GM12878 (cell line): Measurements from ENCODE around the gene ZSCAN20. TPM values are rescaled to one million over a fixed set of nuclear protein-coding genes. Genes with fewer than 3 reads are reported as not detected.

ENCODE experiments used
- ATAC-seq: fragments of 200-7000 bp; cut with Tn5 transposase; 3 replicates; pipeline ENCODE4 v1.9.1; 2020; ENCODE audit warnings: mild to moderate bottlenecking, moderate library complexity
- BruUV-seq: library from RNA; stranded (reverse); fragments of 400-500 nt; replicated peaks from 2 replicates; lab custom pipeline; 2021; lab: Mats Ljungman, UMichigan
- CTCF ChIA-PET: fragments of 300-600 bp; sonication (Branson Sonifier 250); formaldehyde crosslinking; extraction: SDS; loops from one replicate; lab custom pipeline; 2021; ENCODE audit warnings: inconsistent platforms; lab: Yijun Ruan, JAX
- POLR2A ChIA-PET: fragments of 350-600 bp; formaldehyde crosslinking; extraction: SDS; loops from one replicate; lab custom pipeline; 2021; ENCODE audit warnings: inconsistent platforms; lab: Charles Lee
- RAD21 ChIA-PET: fragments of 300-600 bp; sonication (Branson Sonifier 250); formaldehyde crosslinking; loops from one replicate; lab custom pipeline; 2023; ENCODE audit warnings: antibody characterized with exemption; ENCODE audit not compliant: unreplicated experiment; lab: Charles Lee
- SMC1A ChIA-PET: fragments of 300-600 bp; sonication (Branson Sonifier 250); formaldehyde crosslinking; loops from one replicate; lab custom pipeline; 2023; ENCODE audit not compliant: unreplicated experiment, uncharacterized antibody; lab: Charles Lee
- DNase-seq: peaks from one replicate; pipeline ENCODE4 v3.0.0-alpha.2; 2011; ENCODE audit warnings: low read depth, low spot score
- FAIRE-seq: peaks from 3 replicates; lab custom pipeline; 2011; peaks lifted over from hg19 to GRCh38; lab: Jason Lieb, UNC
- H2AFZ ChIP-seq: 2 replicates; pipeline ENCODE4 v1.6.0; 2011; ENCODE audit warnings: low read depth, low read length, control low read depth; ENCODE audit not compliant: control insufficient read depth
- H3K27ac ChIP-seq: 2 replicates; pipeline ENCODE4 v1.5.1; 2011; ENCODE audit warnings: control low read depth; ENCODE audit not compliant: control insufficient read depth, insufficient read depth
- H3K27me3 ChIP-seq, 2 experiments: replicated peaks in 1 of 2; 2 replicates each; pipeline versions ENCODE4 v1.6.0 to v1.6.1; 2011; ENCODE audit warnings: low read length in 1 of 2; ENCODE audit not compliant: control insufficient read depth in 2 of 2, insufficient read depth in 2 of 2
- H3K36me3 ChIP-seq, 2 experiments: 2 replicates each; pipeline ENCODE4 v1.5.1; 2011; ENCODE audit warnings: low read length in 1 of 2; ENCODE audit not compliant: control insufficient read depth in 2 of 2, insufficient read depth in 2 of 2
- H3K4me1 ChIP-seq: 2 replicates; pipeline ENCODE4 v1.6.1; 2011; ENCODE audit warnings: mild to moderate bottlenecking, low read length, moderate library complexity, mixed read lengths; ENCODE audit not compliant: control insufficient read depth, insufficient read depth
- H3K4me2 ChIP-seq: 2 replicates; pipeline ENCODE4 v1.6.0; 2011; ENCODE audit warnings: control low read depth; ENCODE audit not compliant: control insufficient read depth, insufficient read depth
- H3K4me3 ChIP-seq: fragments of 200-600 bp; sonication (generic); 2 replicates; pipeline ENCODE4 v1.5.1; 2016
- H3K79me2 ChIP-seq: 2 replicates; pipeline ENCODE4 v1.6.0; 2011; ENCODE audit warnings: low read length; ENCODE audit not compliant: control insufficient read depth, insufficient read depth
- H3K9ac ChIP-seq: 2 replicates; pipeline ENCODE4 v1.8.0; 2011; ENCODE audit warnings: low read length, control low read depth, mixed read lengths; ENCODE audit not compliant: control insufficient read depth, insufficient read depth
- H3K9me3 ChIP-seq: replicated peaks from 3 replicates; pipeline ENCODE4 v1.5.1; 2011; ENCODE audit warnings: mild to moderate bottlenecking, low read length; ENCODE audit not compliant: control insufficient read depth, insufficient read depth
- H4K20me1 ChIP-seq: 2 replicates; pipeline ENCODE4 v1.6.0; 2011; ENCODE audit not compliant: control insufficient read depth, insufficient read depth
- CHD1 ChIP-seq: IDR thresholded peaks from 2 replicates; pipeline ENCODE4 v1.6.1; 2012; ENCODE audit warnings: low read depth, low read length, improper control_type of control experiment
- CREB1 ChIP-seq: IDR thresholded peaks from 2 replicates; pipeline ENCODE4 v1.6.1; 2012; ENCODE audit warnings: low read depth, mild to moderate bottlenecking, inconsistent platforms
- GABPA ChIP-seq: IDR thresholded peaks from 2 replicates; pipeline ENCODE4 v1.6.1; 2014; ENCODE audit warnings: antibody characterized with exemption, low read depth, mild to moderate bottlenecking, inconsistent platforms
- NRF1 ChIP-seq: conservative IDR thresholded peaks from 2 replicates; pipeline ENCODE4 v1.6.1; 2011; ENCODE audit warnings: mild to moderate bottlenecking, low read depth, low read length, improper control_type of control experiment
- SPI1 ChIP-seq: IDR thresholded peaks from 2 replicates; pipeline ENCODE4 v1.6.1; 2011; ENCODE audit warnings: low read depth, mild to moderate bottlenecking, low read length, moderate library complexity, borderline replicate concordance; ENCODE audit not compliant: insufficient read depth
- SREBF1 ChIP-seq: IDR thresholded peaks from 2 replicates; pipeline ENCODE4 v1.6.1; 2012; ENCODE audit warnings: mild to moderate bottlenecking, low read length
- WGBS: methylation state at CpG from one replicate; pipeline ENCODE4 v1.1.6; 2016; ENCODE audit warnings: low lambda C conversion rate; ENCODE audit not compliant: insufficient replicate concordance, insufficient coverage; ENCODE audit errors: missing lambda C conversion rate; 5-methylcytosine and 5-hydroxymethylcytosine counted together
- in situ Hi-C: fragments of 300-500 bp; cut with MboI; formaldehyde crosslinking; loops from 9 replicates; pipeline ENCODE4 v1.14.3; 2018; ENCODE audit warnings: mixed read lengths
- intact Hi-C: fragments of 100-400 bp; cut with micrococcal nuclease; formaldehyde crosslinking; loops from one replicate; pipeline ENCODE4 v1.14.2; 2022; ENCODE audit not compliant: unreplicated experiment
- polyA plus RNA-seq, 11 experiments: library from polyadenylated mRNA; depleted of rRNA in 4 of 11; unstranded in 6 of 11; stranded (reverse) in 5 of 11; fragments of >200 nt; fragmentation: Nextera tagmentation in 4 of 11; fragmentation: Illumina TruSeq in 1 of 11; extraction: Ambion mirVana in 4 of 11; extraction: Trizol in 1 of 11; gene quantifications; 1 replicate in 1 of 11; 2 replicates in 10 of 11; pipeline versions ENCODE4 v1.2.1 to v1.2.3, GENCODE V29; 2011 to 2016; ENCODE audit warnings: inconsistent platforms in 2 of 11, missing spikeins in 2 of 11, low read depth in 1 of 11
- total RNA-seq, 4 experiments: library from RNA; depleted of rRNA in 3 of 4; stranded (reverse); fragments of >200 nt in 3 of 4; fragmentation: Illumina TruSeq in 1 of 4; extraction: Trizol in 1 of 4; gene quantifications; 2 replicates each; pipeline versions ENCODE4 v1.2.1 to v1.2.3, GENCODE V29; 2013 to 2021
- TF ChIP-seq, protein P1 (sequence below): IDR thresholded peaks from 2 replicates; pipeline ENCODE4 v1.6.1; 2012; ENCODE audit warnings: mild to moderate bottlenecking, low read depth, low read length
- TF ChIP-seq, protein P2 (sequence below): fragments of 450-650 bp; IDR thresholded peaks from 2 replicates; pipeline ENCODE4 v1.6.1; 2017; ENCODE audit warnings: low read depth, mild to moderate bottlenecking, moderate library complexity

Gene ZSCAN20
- total and polyA plus RNA-seq, 10 of the 15 experiments (the other 5 are each of a cell fraction or from before 2014, with no cell fraction given), result 0.35 to 5.1 (median 2.4) TPM

DNA sequence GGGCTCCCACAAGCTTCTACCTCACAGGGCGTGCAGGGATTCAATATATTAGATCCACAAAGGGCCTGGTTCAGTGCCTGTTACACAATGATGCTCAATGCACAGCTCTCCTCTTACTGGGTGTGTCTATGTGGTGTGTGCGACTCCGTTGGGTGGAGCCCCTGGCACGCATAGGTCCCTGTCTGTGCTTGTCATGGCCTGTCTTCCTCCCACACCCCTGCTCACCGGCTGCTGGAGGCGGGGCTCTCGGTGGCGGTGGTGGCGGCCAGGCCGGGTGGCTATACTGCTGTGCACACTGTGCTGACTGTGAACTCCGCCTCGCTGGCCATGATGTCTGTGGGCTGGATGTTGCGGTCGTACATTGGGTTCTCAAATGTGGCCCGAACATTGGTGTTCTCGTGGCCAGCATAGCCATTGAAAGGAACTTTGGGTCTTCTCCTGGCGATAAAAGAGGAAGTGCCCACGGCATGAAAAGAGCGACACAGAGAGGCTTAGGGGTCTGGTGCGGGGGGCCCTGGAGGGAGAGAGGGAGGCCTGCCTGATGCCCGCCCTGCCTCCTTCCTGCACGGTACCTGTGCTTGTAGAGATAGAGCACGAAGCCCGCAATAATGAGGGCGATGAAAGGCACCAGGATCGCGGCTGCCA, 46.9 kb downstream of the ZSCAN20 start:
- TF ChIP-seq CHD1 (no peak), SREBF1 (no peak), CREB1 (no peak), SPI1 (peak; percentile 43; the same call in 1 of the 2 replicates), GABPA (no peak), NRF1 (no peak)
- TF ChIP-seq, protein P1, sequence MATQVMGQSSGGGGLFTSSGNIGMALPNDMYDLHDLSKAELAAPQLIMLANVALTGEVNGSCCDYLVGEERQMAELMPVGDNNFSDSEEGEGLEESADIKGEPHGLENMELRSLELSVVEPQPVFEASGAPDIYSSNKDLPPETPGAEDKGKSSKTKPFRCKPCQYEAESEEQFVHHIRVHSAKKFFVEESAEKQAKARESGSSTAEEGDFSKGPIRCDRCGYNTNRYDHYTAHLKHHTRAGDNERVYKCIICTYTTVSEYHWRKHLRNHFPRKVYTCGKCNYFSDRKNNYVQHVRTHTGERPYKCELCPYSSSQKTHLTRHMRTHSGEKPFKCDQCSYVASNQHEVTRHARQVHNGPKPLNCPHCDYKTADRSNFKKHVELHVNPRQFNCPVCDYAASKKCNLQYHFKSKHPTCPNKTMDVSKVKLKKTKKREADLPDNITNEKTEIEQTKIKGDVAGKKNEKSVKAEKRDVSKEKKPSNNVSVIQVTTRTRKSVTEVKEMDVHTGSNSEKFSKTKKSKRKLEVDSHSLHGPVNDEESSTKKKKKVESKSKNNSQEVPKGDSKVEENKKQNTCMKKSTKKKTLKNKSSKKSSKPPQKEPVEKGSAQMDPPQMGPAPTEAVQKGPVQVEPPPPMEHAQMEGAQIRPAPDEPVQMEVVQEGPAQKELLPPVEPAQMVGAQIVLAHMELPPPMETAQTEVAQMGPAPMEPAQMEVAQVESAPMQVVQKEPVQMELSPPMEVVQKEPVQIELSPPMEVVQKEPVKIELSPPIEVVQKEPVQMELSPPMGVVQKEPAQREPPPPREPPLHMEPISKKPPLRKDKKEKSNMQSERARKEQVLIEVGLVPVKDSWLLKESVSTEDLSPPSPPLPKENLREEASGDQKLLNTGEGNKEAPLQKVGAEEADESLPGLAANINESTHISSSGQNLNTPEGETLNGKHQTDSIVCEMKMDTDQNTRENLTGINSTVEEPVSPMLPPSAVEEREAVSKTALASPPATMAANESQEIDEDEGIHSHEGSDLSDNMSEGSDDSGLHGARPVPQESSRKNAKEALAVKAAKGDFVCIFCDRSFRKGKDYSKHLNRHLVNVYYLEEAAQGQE, result no peak
- TF ChIP-seq, protein P2, sequence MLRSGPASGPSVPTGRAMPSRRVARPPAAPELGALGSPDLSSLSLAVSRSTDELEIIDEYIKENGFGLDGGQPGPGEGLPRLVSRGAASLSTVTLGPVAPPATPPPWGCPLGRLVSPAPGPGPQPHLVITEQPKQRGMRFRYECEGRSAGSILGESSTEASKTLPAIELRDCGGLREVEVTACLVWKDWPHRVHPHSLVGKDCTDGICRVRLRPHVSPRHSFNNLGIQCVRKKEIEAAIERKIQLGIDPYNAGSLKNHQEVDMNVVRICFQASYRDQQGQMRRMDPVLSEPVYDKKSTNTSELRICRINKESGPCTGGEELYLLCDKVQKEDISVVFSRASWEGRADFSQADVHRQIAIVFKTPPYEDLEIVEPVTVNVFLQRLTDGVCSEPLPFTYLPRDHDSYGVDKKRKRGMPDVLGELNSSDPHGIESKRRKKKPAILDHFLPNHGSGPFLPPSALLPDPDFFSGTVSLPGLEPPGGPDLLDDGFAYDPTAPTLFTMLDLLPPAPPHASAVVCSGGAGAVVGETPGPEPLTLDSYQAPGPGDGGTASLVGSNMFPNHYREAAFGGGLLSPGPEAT, result no peak
- ChIA-PET SMC1A (no interaction called here), POLR2A (no interaction called here), RAD21 (no interaction called here), CTCF (interaction anchor here (1.0 kb wide), 1 partner anchor 93 kb away, joined by 3 read pairs; no protein-coding TSS in a partner anchor)
- H3K27ac ChIP-seq, result no peak overlapping the region
- no peaks in the 10 kb centered on the region for H3K36me3 ChIP-seq
- no peak overlapping the region for H3K4me3 ChIP-seq
- no peak for ATAC-seq
- H4K20me1 ChIP-seq, result no peaks in the 10 kb centered on the region
- H3K9me3 ChIP-seq, result no peaks in the 10 kb centered on the region
- no TSS peak for BruUV-seq
- H3K4me2 ChIP-seq, result no peak overlapping the region
- peaks cover 0 to 3% of the 10 kb centered on the region in 2 experiments for H3K27me3 ChIP-seq
- intact Hi-C loops, result no loop called here
- H3K79me2 ChIP-seq, result no peaks in the 10 kb centered on the region
- 65% methylated on average over 27 of the region's 27 CpGs for WGBS
- no peak overlapping the region for H3K9ac ChIP-seq
- H2AFZ ChIP-seq, result no peak overlapping the region
- no peak for FAIRE-seq
- H3K4me1 ChIP-seq, result no peaks in the 10 kb centered on the region
- in situ Hi-C loops, result no loop called here
- DNase-seq, result no peak
